Measurements from ENCODE around the gene CAT.

Gene CAT

DNA sequence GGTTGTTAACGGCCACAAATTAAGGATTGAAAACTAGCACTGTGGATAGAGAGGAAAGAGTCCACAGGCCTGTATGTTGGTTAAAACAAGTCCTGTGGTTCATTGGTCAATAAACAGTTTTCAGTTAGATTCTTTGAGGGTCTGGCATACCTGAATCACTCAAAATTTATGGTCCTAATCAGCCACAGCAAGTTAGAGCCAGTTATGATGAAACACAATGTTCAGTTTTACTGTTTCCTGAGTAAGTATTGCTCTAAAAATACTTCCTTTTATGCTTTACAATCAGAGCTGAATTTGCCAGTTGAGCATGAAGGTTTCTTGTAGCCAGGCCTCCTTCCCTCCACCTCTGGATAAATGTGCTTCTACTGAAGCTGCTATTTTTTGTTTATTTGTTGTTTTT, 12.9 kb upstream of the CAT start:
- DNase-seq, result no peak

DNA sequence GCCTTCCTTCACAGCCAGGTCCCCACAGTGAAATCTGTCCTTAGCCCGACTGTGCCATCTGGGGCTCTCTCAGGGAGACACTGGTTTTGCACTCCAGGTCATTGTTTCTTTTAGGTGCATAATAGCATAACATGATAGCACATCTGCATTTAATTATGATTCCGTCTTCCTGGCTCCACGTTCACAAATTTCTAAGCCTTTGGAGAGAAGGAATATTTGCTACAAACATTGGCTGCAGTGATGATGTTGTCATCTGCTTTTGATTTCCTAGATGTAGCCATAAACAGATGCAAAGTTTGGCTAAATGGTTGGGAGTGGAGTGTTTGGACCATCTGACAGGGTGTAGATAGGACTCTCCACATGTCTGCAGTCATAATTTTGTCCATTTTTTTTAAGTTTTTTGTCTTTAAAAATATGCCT, 12.0 kb upstream of the CAT start:
- DNase-seq, result no peak

DNA sequence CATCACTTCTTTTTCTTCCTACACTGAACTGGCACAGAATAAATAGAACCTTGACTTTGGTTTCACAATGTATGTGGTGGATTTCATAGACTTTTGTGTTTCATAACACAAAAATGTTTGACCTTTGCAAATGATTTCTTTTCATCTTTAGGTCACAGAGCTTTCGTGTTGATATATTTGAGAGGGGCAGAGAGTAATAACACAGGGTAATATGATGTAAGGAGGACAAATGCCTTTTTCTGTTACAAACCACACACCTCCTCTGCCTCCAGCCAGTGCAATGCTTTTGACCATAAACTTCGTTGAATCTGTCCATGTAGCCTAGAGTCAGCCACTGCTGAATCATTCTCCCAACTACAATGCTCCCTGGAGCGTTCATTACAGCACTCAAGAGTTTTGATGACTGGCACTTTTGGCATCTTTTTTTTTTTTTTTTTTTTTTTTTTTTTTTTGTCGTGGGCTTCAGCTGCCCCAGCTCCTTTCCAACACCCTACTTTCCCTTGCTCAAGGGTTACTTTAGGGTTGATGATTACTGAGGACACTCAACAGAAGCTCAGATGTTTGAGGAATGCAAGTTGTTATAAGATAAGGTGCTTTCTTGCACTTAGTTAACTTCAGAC, 11.4 kb upstream of the CAT start:
- no peak for DNase-seq

DNA sequence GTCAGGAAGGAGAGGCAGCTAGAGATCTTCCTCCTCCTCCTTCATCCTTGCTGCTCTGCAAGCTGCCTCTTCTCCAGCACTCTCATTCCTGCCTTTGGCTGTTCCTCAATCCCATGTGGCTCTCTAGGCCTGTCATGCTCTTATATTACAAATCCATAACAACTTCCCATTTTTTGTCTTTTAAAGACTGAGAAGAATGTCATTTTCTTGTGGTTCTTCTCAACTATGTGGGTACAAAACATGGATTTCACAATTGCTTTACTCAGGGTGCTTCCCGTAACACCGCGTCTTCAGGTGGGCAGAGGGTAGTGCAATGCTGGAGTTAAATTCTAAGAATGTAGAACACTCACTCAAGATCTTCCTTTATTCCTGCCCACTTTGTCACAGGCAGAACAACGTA, 6.8 kb upstream of the CAT start:
- no peak for DNase-seq

DNA sequence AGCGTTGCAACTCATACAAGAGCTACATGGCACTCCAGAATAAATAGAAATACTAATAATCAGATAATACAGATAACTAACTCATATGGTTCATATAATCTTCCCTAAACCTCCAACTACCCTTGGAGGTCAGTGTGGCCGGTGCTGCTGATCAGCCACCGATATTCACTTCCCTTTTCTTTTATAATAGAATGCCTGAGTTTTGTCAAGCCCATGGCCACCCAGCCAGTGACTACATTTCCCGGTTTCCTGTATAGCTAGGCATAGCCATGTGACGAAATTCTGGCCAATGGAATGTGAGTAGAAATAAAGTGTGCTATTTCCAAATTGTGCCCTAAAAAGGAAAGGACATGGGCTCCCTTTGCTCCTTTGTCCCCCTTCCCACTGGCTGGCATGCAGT, 5.9 kb upstream of the CAT start:
- no peak for DNase-seq

DNA sequence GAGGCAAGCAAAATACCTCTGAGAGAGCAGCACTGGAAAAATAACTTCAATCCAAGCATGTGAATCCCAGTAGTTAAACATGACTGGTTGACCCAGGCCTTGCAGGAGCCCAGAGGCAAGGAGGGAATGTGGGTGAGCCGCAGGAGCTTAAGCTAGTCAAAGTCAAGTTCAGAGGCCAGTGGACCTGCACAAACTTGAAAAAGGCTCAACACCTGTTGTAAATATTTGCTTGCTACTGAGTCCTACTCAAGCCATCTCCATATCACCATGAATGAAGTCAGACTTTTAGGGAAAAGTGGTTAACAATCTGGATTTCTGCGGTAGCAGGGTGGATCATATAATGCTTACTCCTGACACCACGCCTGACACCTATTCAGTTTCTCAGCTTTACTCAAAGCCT, 4.8 kb upstream of the CAT start:
- no peak for DNase-seq

DNA sequence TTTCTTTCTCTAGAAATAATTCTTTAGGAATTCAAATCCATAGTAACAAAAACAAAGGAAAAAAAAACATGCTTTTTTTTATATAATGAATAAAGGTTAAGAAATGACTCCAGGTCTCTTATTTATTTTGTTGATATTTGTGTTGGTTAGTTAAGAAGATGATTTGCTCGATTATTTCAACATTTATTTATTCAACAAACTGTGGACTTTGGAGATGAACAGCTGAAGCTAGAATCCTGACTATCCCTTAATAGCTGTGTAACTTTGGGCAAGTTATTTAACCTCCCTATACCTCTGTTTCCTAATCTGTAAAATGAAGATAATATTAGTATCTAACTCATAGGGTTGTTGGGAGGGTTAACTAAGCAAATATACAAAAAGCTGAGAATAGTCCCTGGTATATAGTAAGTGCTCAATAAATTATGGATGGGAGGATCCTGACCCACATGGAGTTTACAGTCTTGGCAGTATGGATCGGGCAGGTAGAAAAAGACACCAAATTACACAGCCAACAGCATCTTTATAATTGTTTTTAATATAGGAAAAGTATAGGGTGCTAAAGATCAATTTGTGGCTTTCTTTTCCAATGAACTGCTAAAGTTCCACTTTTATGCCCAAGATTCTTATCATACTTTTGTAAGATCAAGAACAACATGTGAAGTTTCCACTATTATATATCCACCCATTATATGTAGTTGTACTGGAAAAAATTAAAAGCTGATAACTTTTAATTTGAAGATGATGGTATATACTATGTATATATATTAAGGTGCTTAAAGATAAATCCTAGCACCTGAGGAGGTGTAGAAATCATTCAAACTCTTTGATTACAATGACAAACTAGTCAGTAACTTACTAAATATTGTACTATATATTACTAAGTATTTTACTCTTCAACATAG, 1.3 kb upstream of the CAT start:
- DNase-seq, result no peak

DNA sequence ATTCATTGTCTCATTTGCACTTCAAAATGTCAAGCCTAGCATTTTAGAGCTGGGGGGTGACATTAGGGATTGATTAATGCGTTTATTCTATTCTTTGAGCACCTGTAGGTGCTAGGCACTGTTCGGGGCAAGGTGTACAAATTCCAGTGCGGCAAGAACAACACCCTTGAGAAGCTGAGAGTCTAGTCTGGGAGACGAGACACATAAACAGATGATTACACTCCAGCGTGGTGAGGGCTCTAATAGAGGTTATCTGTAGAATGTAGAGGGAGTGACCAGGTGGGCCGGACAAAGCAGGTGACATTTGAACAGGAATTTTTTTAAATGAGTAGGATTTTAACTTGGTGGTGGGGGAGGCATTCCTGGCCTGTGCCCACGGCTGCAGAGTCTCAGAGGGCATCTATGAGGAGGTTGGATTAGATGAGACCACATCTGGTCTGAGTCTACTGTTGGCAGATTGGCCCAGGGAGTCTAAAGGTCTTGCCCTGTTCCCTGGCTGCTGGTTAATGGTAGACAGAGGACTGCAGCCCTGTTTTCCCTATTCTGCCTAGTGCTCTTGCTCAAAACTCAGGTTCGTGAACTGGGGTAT, 970 bp downstream of the CAT start:
- no peak for DNase-seq

DNA sequence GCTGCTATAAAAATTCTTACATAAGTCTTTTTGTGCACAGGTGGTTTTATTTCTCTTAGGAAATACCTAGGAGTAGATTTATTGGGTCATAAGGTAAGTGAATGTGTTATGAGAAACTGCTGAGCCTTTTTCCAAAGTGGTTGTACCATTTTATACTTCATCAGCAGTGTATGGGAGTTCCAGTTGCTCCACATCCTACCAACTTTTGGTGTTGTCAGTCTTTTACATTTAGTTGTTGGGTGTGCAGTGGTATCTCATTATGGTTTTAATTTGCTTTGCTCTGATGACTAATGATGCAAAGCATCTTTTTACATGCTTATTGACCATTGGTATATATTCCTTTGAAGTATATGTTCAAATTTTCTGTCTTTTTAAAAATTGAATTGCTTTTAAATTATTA, 3.1 kb downstream of the CAT start:
- no peak for DNase-seq

DNA sequence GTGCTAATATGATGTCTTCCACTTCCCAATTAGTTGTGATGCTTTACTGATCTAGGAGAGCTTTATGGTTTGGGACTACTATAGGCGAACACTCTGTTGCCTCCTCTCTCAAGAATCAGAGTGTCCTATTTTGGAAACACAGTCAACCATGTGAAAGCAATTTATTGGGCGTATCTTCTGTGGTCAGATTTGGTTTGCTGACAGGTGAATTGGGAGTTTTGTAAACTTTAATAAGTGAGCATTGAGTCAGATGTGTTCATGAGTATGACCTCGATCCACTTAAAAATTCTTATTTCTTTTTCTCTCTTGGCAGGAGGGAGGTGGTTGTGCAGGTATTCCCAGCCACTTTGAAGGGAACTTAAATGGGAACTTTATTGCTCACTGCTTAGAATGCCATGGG, 4.4 kb downstream of the CAT start:
- no peak for DNase-seq

DNA sequence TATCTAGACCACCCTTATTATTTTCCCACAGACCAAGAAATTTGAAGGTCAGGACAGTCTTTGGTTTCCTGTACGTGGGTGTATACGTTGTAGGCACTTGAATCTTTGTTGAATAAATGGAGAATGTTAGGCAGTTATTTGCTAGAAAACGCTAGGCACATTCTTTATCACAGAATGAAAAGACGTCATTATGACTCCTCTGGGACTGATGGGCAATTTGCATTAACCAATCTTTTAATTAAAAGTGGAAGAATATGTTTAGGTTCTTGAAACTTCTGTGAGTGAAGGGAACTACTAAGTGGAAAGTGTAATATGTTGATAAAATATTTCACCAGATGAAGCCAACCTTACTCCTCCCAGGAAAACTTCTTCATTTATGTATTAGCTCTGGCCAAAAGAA, 5.7 kb downstream of the CAT start:
- no peak for DNase-seq

DNA sequence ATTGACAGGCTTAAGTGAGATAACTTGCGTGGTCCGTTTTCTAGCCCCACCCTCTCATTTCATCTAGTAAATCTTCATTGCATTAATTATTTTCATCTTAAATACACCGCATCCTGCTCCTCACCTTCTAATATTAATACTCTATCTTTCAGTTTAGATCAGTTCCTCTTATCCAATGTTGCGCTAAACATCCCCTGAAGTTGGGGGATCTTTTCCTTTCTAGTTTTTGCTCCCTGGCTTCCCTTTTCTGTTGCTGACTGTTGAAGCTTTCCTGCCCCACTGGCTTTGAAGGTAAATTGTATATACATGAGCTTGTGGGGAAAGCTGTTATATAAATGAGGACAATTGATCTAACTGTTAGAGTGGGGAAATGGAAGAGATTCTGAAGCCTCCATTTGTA, 7.2 kb downstream of the CAT start:
- DNase-seq, result no peak

DNA sequence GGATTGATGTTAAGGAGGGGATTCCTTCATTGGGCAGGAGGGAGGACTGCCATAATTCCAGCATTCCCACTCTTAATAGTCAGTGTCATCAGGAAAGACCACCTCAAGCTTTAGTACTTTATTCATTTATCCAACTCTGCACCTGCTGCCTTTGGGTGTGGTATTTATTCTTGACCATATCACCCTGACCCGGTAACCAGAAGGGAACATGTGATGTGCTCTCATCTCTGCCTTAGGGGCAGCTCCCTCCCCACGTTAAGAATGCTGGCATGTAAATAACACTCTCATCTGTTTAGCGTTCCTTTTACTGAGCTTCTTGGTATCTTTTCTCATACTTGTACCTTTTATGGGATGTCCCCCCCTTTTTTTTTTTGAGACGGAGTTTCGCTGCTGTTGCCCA, 7.7 kb downstream of the CAT start:
- DNase-seq, result no peak

DNA sequence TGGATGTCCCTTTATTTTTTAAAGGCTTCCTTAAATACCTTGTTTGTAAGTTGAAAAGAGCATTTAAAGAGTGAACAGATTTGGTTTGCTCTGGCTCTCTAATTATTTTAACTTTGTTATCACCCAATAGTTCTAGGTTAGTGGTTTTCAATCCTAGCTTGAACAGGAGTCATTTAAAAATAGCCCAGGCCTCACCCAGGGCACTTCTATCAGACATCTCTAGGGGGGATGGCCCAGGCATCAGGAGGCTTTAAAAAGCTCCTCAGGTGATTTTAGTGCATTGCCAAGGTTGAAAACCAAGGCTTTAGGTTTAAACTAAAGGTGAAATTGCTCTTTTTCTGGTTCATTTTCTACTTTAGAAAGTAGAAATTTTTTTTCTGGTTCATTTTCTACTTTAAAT, 8.3 kb downstream of the CAT start:
- no peak for DNase-seq

DNA sequence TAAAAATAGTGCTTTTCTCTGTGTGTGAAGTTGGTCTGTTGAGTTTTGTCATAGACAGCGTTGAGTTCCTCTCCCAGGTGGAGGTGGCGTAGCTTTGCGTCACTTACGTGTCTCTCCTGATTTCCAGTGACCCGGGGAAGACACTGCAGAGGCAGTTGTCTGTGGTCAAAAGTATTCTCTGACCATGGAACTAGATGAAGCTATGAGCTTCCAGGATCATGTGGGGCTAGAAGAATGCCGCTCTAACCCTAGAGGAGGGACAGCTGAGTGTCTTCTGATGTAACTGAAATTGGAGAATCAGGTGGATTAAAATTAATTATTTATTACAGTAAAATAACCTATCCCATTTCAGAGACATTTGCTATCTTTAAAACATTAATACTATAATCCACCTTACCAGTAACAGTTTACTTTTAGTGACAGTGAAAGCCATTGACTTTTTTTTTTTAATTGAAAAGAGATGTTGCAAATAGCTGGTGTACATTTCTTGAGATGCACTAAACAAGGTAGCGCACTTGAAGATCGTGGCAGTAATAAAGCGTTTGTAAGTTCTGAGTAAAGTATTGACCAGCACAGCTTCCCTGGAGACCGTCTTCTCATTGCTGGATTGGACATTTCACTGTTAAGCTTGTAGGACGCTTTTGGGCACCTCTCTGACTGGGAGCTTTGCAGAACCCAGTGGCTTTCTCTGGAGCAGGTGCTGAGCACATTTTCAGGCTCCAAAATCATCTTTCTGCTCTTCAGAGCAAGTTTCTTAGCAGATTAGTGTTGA, 9.7 kb downstream of the CAT start:
- no peak for DNase-seq

DNA sequence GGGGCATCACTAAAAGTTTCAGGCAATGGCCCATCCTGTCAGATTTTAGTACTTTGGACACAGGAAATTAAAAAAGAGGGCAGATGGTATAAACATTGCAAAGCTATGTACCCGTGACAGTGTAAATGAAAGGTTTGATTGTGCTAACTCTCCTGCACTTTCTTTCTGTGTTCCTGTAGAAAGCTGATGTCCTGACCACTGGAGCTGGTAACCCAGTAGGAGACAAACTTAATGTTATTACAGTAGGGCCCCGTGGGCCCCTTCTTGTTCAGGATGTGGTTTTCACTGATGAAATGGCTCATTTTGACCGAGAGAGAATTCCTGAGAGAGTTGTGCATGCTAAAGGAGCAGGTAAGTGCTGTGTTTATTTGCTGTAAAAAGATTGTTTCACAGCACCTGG, 10.3 kb downstream of the CAT start:
- DNase-seq, result no peak

DNA sequence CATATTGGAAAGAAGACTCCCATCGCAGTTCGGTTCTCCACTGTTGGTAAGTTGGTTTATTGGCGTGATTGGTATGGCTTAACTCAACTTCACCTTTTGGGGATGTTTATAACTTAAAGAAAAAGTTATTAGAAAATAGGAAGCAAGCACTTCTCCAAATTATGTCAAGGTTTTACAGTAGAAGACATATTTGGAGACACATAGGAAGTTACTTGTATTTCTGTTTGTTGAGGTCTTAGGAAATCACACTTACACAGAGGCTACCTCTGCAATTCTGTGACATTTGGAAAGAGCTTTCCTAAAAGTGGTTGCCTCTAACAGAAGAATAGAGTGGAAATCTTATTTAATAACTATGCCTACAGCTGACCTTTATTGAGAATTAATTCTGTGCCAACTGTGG, 12.3 kb downstream of the CAT start:
- DNase-seq, result no peak

DNA sequence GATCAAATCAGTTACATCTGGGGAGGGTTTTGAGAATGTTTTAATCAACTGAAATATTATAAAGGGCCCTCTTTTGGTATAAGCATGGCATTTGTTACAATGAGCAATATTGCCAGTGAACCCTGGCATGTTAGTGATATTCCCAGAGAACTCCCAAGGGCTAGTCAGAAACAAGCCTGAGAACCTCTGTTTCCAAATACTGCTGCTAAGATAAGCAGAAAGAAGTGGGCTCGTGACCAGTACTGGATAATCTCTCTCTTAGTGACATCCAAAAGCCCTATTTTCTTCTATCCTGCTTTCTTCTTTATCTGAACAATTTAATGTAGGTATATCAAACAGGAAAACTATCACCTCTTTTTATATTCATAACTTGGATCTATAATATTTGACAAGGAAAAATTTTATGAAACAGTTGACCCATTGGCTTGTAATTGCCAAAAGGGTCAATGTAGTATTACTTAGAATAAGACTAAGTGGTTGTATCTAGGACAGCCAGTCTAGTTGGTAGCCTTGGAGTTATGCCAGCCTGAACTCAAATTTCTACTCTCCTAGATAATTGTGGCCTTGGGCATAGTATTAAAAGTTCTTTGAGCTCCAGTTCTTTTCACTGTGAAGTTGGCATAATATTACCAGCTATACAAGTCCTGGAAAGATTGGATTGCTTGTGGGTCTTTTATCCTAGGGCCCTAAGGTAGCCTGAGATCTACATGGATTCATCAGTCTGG, 15.7 kb downstream of the CAT start:
- no peak for DNase-seq

DNA sequence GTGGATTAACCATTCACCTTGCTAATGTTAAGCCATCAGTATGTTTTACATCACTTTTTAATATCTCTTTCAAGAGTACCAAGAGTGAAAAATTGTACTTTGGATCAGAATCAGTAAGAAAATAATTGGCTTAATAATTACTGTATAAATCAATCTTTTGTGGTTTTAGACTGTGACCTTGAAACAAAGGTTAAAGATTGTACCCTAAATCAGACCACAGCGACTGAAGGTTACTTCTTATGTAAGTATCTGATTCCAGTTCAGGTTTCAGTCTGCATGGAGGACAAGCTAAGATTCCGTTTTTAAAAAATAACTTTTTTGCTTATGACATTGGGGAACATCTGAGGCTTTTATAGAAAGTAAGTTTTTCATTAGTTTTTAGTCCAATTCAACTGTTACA, 18.9 kb downstream of the CAT start:
- no peak for DNase-seq

DNA sequence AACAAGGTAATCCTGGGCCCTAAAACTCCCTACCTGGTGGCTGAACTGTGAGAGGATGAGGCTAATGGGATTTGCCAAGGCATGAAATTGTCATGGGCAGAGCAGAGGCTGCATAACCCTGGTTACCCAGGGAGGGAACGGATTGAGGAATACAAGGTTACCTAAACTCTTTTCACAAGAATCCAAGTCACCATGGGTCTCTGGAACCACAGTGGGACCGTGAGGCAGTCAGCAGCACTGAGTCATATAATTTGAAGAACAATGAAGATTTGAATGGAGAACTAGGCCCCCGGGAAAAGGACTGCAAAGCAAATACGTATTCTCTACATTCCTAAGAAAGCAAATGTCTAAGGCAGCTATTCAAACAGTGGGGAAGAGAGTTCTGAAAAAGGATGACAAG, 19.8 kb downstream of the CAT start:
- DNase-seq, result no peak

DNA sequence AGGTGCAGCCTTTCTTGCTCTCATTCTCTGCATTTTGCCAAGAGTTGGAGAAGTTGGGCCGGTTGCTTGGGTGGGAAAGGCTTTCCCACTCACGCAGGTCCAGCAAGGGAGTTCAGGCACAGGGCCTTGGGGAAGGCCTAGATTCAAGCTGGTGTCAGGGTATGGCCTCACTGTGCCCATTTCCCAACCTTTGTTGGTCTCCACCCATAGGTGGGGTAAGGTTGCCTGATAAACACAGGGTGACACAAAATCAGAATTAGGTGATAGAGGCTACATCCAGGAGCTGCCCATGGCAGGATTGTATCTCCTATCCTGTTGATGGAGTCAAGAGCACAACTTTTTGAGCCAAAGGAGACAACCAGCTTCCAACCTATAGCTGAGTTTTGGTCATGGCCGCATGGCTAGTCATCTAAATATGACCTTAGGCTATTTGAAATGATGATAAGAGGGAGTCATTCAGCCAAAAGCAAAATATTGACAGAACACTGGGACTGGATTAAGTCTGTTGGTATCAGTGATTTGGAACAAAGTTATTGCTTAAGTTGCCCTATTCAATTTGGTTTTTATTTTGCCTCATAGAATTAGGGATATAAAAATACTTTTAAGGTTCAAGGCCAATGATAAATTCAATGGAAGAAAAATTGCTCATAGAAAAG, 20.9 kb downstream of the CAT start:
- DNase-seq, result no peak

DNA sequence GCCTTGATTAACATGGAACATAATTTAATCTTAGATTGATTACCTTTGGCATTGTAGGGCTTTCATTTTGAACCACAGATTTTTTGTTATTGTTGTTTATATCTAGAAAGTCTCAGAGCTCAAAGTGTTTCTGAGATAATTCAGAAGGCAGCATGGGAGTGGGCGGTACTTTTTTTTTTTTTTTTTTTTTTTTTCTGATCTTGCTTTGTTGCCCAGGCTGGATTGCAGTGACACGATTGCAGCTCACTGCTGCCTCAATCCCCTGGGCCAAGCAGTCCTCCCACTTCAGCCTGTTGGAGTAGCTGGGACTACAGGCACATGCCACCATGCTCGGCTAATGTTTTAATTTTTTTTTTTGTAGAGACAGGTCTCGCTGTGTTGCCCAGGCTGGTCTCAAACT, 21.5 kb downstream of the CAT start:
- DNase-seq, result no peak
